Uterus (tissue), 2 donors: ENCODE measurements around the gene NEUROD2.

Source experiments
- POLR2A ChIP-seq, 2 donors: fragments of 450-650 bp; IDR thresholded peaks; one replicate each; pipeline ENCODE4 v1.6.1; 2016; ENCODE audit warnings: antibody characterized with exemption in 2 of 2, mild to moderate bottlenecking in 1 of 2, moderate library complexity in 1 of 2
- TF ChIP-seq, protein P1 (sequence below), 4 experiments: fragments of 200-600 bp in 2 of 4; fragments of 450-650 bp in 2 of 4; sonication (generic) in 2 of 4; IDR thresholded peaks; one replicate each; pipeline ENCODE4 v1.5.1; 2016 to 2019; ENCODE audit warnings: antibody characterized with exemption in 4 of 4, mild to moderate bottlenecking in 2 of 4, moderate library complexity in 1 of 4

DNA sequence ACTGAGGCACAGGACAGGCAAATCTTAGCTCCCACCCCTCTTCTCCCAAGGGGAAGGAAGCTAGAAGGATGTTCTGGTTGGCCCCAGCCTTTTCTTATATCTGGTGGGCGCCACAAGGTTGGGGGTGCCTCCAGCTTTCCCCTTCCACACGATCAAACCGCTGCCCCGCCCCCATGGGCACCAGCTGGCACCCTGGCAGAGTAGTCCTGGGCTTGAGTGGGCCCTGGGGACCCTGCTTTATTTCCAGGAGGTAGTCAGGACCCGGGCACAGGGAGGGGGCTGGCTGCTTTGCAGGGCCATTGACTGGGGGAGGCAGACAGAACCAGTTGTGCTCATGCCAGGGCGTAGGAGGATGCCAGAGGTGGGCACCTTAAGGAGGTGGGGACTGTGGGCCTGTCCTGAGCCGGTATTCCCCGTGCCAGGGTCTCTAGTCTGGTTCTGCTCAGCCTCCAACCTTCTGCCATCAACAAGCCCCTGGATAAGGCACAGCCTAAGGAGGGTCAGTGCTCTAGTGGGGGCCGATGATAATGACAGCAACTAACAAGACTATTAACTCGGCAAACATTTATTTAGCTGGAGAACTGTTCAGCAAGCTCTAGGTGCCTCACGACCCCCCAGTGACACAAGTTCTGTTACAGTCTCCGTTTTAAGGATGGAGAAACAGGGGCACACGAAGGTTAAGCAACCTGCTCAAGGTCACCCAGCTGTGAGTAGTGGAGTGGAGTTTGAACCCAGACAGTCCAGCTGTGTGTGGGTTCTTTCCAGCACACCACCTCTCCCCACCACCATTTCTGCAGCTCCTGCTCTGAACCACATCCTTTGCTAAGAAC is 11.5 kb upstream of the NEUROD2 start:
- TF ChIP-seq, protein P1, sequence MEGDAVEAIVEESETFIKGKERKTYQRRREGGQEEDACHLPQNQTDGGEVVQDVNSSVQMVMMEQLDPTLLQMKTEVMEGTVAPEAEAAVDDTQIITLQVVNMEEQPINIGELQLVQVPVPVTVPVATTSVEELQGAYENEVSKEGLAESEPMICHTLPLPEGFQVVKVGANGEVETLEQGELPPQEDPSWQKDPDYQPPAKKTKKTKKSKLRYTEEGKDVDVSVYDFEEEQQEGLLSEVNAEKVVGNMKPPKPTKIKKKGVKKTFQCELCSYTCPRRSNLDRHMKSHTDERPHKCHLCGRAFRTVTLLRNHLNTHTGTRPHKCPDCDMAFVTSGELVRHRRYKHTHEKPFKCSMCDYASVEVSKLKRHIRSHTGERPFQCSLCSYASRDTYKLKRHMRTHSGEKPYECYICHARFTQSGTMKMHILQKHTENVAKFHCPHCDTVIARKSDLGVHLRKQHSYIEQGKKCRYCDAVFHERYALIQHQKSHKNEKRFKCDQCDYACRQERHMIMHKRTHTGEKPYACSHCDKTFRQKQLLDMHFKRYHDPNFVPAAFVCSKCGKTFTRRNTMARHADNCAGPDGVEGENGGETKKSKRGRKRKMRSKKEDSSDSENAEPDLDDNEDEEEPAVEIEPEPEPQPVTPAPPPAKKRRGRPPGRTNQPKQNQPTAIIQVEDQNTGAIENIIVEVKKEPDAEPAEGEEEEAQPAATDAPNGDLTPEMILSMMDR (IDR thresholded peaks at IDR 0.05): no peak
- TF ChIP-seq POLR2A (IDR thresholded peaks at IDR 0.05): no peak
